Activated CD8-positive, alpha-beta T cell treated with anti-CD3 and anti-CD28 coated beads for 36 hours (primary cell): ENCODE measurements around the gene ST6GALNAC4. TPM values are rescaled to one million over a fixed set of nuclear protein-coding genes. Genes with fewer than 3 reads are reported as not detected.

Source experiments
- ATAC-seq: fragments of 200-7000 bp; cut with Tn5 transposase; one replicate; pipeline ENCODE4 v1.10.0; 2021; ENCODE audit warnings: mild to moderate bottlenecking, moderate library complexity
- CTCF ChIA-PET: fragments of 350-600 bp; sonication (Branson Sonifier 250); formaldehyde crosslinking; loops from one replicate; lab custom pipeline; 2021; ENCODE audit warnings: antibody characterized with exemption; lab: Charles Lee
- POLR2A ChIA-PET: fragments of 350-600 bp; sonication (Branson Sonifier 250); formaldehyde crosslinking; loops from one replicate; lab custom pipeline; 2021; ENCODE audit warnings: antibody characterized with exemption; lab: Charles Lee
- DNase-seq: peaks from one replicate; pipeline ENCODE4 v3.0.0-alpha.2; 2020
- H3K27ac Mint-ChIP-seq: one replicate; pipeline ENCODE4 v1.8.0; 2021; ENCODE audit warnings: mild to moderate bottlenecking, mixed read lengths
- H3K27me3 Mint-ChIP-seq: one replicate; pipeline ENCODE4 v1.8.0; 2021; ENCODE audit warnings: mixed read lengths
- H3K36me3 Mint-ChIP-seq: one replicate; pipeline ENCODE4 v1.8.0; 2021; ENCODE audit warnings: low read depth, mixed read lengths
- H3K4me1 Mint-ChIP-seq: one replicate; pipeline ENCODE4 v1.8.0; 2021; ENCODE audit warnings: low read depth, mixed read lengths
- H3K4me3 Mint-ChIP-seq: one replicate; pipeline ENCODE4 v1.8.0; 2021; ENCODE audit warnings: mild to moderate bottlenecking, moderate library complexity, mixed read lengths
- H3K9me3 Mint-ChIP-seq: one replicate; pipeline ENCODE4 v1.8.0; 2021; ENCODE audit warnings: mixed read lengths
- CTCF ChIP-seq: fragments of 200-600 bp; IDR thresholded peaks from one replicate; pipeline ENCODE4 v1.8.0; 2022; ENCODE audit warnings: antibody characterized with exemption, mild to moderate bottlenecking
- intact Hi-C: fragments of 100-400 bp; cut with micrococcal nuclease; formaldehyde crosslinking; loops from one replicate; pipeline ENCODE4 v1.10.0; 2022
- total RNA-seq, 2 experiments: library from RNA; stranded (reverse); gene quantifications; one replicate each; pipeline ENCODE4 v1.2.3, GENCODE V29; 2021

ST6GALNAC4 gene
- total RNA-seq, 2 experiments from 2014 or later = 34.3 to 34.9 TPM

DNA sequence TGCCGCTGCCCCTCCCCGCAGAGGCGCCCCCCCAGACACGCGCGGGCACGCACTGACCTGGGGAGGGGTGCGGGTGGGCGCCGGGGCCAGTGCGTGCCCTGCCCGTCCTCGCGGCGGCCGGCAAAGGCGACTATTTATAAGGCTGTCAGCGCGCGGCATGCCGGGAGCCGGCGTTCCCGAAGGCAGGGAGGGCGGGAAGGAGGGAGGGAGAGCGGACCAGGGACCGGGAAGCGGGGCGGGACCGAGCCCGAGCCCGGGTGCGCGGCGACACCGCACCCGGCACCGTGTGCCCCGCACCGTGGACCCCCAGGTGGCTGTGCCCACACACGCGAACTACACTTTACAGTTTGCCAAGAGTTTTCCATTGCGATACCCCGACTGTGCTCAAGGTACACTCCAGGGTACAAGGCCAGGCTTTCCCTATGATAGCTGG lies 39.3 kb downstream of the ST6GALNAC4 start, which contains the start of gene AK1:
TSS of gene AK1 (minus strand) at position 110 of the 433 bp plus-strand sequence. CDS start 3,058 bp downstream, outside the sequence.
- POLR2A ChIA-PET = interaction anchor here (1.6 kb wide), 1 partner anchor 8 kb away, joined by 8 read pairs; no protein-coding TSS in a partner anchor
- no peak for TF ChIP-seq CTCF
- peaks cover 5% of the 10 kb centered on the region for H3K4me1 Mint-ChIP-seq
- H3K4me3 Mint-ChIP-seq = no peak within 1 kb of the TSS
- H3K27ac Mint-ChIP-seq = no peak within 1 kb of the TSS
- no peaks in the 10 kb centered on the region for H3K9me3 Mint-ChIP-seq
- ATAC-seq (no peak), DNase-seq (no peak)
- CTCF ChIA-PET = interaction anchor here (1.2 to 1.3 kb wide), 2 partner anchors 8 to 44 kb away, joined by 3 to 5 read pairs; no protein-coding TSS in a partner anchor
- peaks cover 7% of the 10 kb centered on the region for H3K27me3 Mint-ChIP-seq
- H3K36me3 Mint-ChIP-seq = peaks cover 2% of the 10 kb centered on the region
- intact Hi-C loops = no loop called here

- H3K4me3 Mint-ChIP-seq = no peak overlapping the region
- ATAC-seq (peak; percentile 21), DNase-seq (no peak)
- no peak overlapping the region for H3K27ac Mint-ChIP-seq
- intact Hi-C loops = no loop called here
- peaks cover 7% of the 10 kb centered on the region for H3K27me3 Mint-ChIP-seq
- ChIA-PET CTCF (no interaction called here), POLR2A (interaction anchor here (0.7 to 1.4 kb wide), 2 partner anchors 8 to 14 kb away, joined by 5 to 6 read pairs; no protein-coding TSS in a partner anchor)
- peaks cover 5% of the 10 kb centered on the region for H3K4me1 Mint-ChIP-seq
- peaks cover 2% of the 10 kb centered on the region for H3K36me3 Mint-ChIP-seq
- H3K9me3 Mint-ChIP-seq = no peaks in the 10 kb centered on the region
- TF ChIP-seq CTCF = no peak
Observed at GRCh38 chr9:127876764-127877562, 39.9 kb downstream of the ST6GALNAC4 start.

DNA sequence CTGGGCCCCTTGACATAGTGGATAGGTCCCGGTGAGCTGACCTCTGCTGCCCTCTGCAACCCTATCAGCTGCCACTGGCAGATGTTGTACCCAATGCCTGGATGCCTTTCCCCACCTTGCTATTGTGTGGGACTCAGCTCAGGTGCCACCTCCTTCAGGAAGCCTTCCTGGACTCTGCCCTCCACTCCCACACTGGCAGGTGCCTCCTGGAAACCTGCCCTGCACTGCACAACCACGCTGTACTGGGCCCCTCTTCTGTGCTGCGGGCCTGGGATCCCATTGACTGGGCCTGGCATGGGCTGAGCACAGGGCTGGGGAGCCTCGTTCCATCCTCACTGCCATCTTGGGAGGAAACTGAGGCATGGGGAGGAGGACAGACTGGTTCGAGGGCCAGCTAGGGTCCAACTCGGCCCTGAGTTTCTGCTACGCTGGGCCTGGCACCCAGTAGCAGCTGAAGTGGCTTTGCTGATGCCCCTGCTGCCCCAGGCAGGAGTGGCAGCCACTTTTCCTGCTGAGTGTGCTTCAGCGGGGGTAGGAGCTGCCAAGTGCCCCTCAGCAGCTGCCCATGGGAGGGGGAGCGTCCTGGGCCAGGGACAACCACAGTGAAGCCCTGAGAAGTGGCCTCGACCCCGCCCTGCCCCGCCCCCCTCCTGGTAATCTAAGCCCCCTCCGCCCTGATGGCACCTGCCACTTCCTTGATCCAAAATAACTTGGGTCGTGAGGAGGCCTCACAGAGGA lies 40.6 kb downstream of the ST6GALNAC4 start:
- CTCF ChIA-PET = no interaction called here
- peaks cover 5% of the 10 kb centered on the region for H3K4me1 Mint-ChIP-seq
- DNase-seq (no peak), ATAC-seq (no peak)
- no peak overlapping the region for H3K27ac Mint-ChIP-seq
- peaks cover 7% of the 10 kb centered on the region for H3K27me3 Mint-ChIP-seq
- intact Hi-C loops = no loop called here
- H3K9me3 Mint-ChIP-seq = no peaks in the 10 kb centered on the region
- no peak for TF ChIP-seq CTCF
- H3K36me3 Mint-ChIP-seq = peaks cover under 1% of the 10 kb centered on the region
- POLR2A ChIA-PET = interaction anchor here (0.7 to 1.4 kb wide), 2 partner anchors 9 to 13 kb away, joined by 5 to 6 read pairs; no protein-coding TSS in a partner anchor
- H3K4me3 Mint-ChIP-seq = no peak overlapping the region

DNA sequence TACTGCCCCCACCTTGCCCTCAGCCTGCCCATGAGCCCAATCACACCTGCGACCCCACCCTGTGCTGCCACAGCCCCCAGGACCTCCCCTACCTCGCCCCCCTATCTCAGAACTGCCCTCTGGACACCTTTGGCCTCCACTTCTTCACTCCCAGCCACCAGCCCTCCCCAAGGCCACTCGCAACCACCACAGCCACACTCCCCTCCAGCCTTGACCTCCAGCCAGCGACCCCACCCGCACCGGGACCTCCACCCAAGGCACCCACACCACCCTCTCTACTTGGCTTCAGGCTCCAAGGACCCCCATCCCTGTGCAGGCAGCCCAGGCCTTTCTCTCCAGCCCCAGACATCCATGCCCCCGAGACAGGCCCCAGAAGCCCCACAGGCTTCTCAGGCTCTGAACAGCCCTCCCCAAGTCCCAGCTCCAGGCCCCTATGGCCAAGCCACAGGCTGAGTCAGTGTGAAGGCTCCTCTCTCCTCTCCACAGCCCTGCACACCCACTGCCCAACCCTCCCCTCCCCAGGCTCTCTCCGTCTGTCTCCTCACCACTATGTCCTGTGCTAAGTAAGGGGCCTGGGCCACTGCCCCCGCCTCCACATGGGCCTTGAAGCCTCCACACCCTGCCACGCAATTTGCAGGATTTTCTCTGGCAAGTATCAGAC lies 41.4 kb downstream of the ST6GALNAC4 start:
- no peak overlapping the region for H3K4me3 Mint-ChIP-seq
- CTCF ChIA-PET = no interaction called here
- no peak overlapping the region for H3K27ac Mint-ChIP-seq
- TF ChIP-seq CTCF = no peak
- DNase-seq (no peak), ATAC-seq (no peak)
- H3K27me3 Mint-ChIP-seq = peaks cover 7% of the 10 kb centered on the region
- H3K9me3 Mint-ChIP-seq = no peaks in the 10 kb centered on the region
- intact Hi-C loops = no loop called here
- POLR2A ChIA-PET = interaction anchor here (1.4 kb wide), 1 partner anchor 10 kb away, joined by 6 read pairs; no protein-coding TSS in a partner anchor
- H3K4me1 Mint-ChIP-seq = peaks cover 5% of the 10 kb centered on the region
- no peaks in the 10 kb centered on the region for H3K36me3 Mint-ChIP-seq
